ENCODE results near the gene TTLL11.

DNA sequence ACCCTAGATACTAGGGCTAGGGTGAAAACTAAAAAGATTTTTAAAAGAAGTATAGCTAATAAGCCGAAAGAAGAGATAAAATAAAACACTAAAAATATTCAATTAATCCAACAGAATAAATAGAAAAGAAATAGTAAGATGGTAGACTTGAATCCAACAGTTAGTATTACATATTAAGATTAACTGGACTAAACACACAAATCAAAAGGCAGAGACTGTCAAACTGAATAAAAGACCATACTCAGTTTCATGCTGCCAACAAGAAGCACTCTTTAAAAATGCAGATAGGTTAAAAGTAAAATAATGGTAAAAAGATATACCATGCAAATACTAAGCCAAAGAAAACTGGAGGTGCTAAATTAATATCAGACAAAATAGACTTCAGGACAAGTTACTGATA is 65.0 kb downstream of the TTLL11 start:
- TF ChIP-seq, protein P1, sequence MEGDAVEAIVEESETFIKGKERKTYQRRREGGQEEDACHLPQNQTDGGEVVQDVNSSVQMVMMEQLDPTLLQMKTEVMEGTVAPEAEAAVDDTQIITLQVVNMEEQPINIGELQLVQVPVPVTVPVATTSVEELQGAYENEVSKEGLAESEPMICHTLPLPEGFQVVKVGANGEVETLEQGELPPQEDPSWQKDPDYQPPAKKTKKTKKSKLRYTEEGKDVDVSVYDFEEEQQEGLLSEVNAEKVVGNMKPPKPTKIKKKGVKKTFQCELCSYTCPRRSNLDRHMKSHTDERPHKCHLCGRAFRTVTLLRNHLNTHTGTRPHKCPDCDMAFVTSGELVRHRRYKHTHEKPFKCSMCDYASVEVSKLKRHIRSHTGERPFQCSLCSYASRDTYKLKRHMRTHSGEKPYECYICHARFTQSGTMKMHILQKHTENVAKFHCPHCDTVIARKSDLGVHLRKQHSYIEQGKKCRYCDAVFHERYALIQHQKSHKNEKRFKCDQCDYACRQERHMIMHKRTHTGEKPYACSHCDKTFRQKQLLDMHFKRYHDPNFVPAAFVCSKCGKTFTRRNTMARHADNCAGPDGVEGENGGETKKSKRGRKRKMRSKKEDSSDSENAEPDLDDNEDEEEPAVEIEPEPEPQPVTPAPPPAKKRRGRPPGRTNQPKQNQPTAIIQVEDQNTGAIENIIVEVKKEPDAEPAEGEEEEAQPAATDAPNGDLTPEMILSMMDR (IDR thresholded peaks at IDR 0.05) = no peak
- no peak for TF ChIP-seq POLR2A (IDR thresholded peaks at IDR 0.05; ENCODE audit: low read depth)
- TF ChIP-seq EP300 (IDR thresholded peaks at IDR 0.05) = no peak
- no peak for TF ChIP-seq POLR2AphosphoS5 (IDR thresholded peaks at IDR 0.05)

Data from esophagus muscularis mucosa (tissue), 4 donors.